Type B pancreatic cell (in vitro differentiated cells): ENCODE measurements around the gene USP24. TPM values are rescaled to one million over a fixed set of nuclear protein-coding genes. Genes with fewer than 3 reads are reported as not detected.
A peak's percentile ranks its signal among the peaks of the same experiment; 100 is the strongest.

Experiments
- DNase-seq: peaks from one replicate; pipeline ENCODE4 v3.0.0; 2021; ENCODE audit warnings: mixed read lengths; ENCODE audit not compliant: unreplicated experiment; ENCODE audit errors: extremely low spot score
- H3K27ac Mint-ChIP-seq: 2 replicates; pipeline ENCODE4 v1.8.0; 2021; ENCODE audit warnings: mild to moderate bottlenecking, mixed read lengths
- H3K27me3 Mint-ChIP-seq: 2 replicates; pipeline ENCODE4 v1.8.0; 2021; ENCODE audit warnings: mixed read lengths
- H3K36me3 Mint-ChIP-seq: 2 replicates; pipeline ENCODE4 v1.8.0; 2021; ENCODE audit warnings: mixed read lengths
- H3K4me1 Mint-ChIP-seq: one replicate; pipeline ENCODE4 v1.8.0; 2021; ENCODE audit warnings: mixed read lengths; ENCODE audit not compliant: unreplicated experiment
- H3K4me3 Mint-ChIP-seq: 2 replicates; pipeline ENCODE4 v1.8.0; 2021; ENCODE audit warnings: mild to moderate bottlenecking, mixed read lengths
- H3K9me3 Mint-ChIP-seq: 2 replicates; pipeline ENCODE4 v1.8.0; 2021; ENCODE audit warnings: mixed read lengths
- CTCF ChIP-seq: fragments of 200-600 bp; sonication (generic); conservative IDR thresholded peaks from 2 replicates; pipeline ENCODE4 v1.5.0; 2021; ENCODE audit warnings: antibody characterized with exemption, mild to moderate bottlenecking
- total RNA-seq: library from RNA; stranded (reverse); gene quantifications from 2 replicates; pipeline ENCODE4 v1.2.1, GENCODE V29; 2021; ENCODE audit warnings: low replicate concordance

USP24 gene
- total RNA-seq, 1 donor from 2014 or later: 44.5 TPM

GRCh38 chr1:55081905-55082296, 133.3 kb downstream of the USP24 start:
- Mint-ChIP-seq H3K4me3 (no peak overlapping the region), H3K27me3 (no peaks in the 10 kb centered on the region), H3K9me3 (no peaks in the 10 kb centered on the region), H3K36me3 (peaks cover 30% of the 10 kb centered on the region), H3K4me1 (no peaks in the 10 kb centered on the region), H3K27ac (peak overlapping the region; percentile 7)
- DNase-seq: no peak
- no peak for TF ChIP-seq CTCF

- no peak for TF ChIP-seq CTCF
- no peak for DNase-seq
- Mint-ChIP-seq H3K27ac (peak overlapping the region; percentile 7), H3K36me3 (peaks cover 29% of the 10 kb centered on the region), H3K27me3 (no peaks in the 10 kb centered on the region), H3K4me1 (no peaks in the 10 kb centered on the region), H3K9me3 (no peaks in the 10 kb centered on the region), H3K4me3 (no peak overlapping the region)
These were observed 133.8 kb downstream of the USP24 start for GRCh38 chr1:55081188-55081904.

GRCh38 chr1:55079651-55080050, 135.5 kb downstream of the USP24 start:
- no peak overlapping the region for H3K27ac Mint-ChIP-seq
- no peaks in the 10 kb centered on the region for H3K9me3 Mint-ChIP-seq
- H3K27me3 Mint-ChIP-seq: no peaks in the 10 kb centered on the region
- no peak for TF ChIP-seq CTCF
- H3K36me3 Mint-ChIP-seq: peaks cover 30% of the 10 kb centered on the region
- H3K4me1 Mint-ChIP-seq: no peaks in the 10 kb centered on the region
- no peak for DNase-seq
- no peak overlapping the region for H3K4me3 Mint-ChIP-seq

GRCh38 chr1:55078470-55078869, 136.7 kb downstream of the USP24 start:
- peaks cover 29% of the 10 kb centered on the region for H3K36me3 Mint-ChIP-seq

GRCh38 chr1:55076356-55076755, 138.8 kb downstream of the USP24 start:
- no peak overlapping the region for H3K27ac Mint-ChIP-seq
- TF ChIP-seq CTCF: no peak
- H3K36me3 Mint-ChIP-seq: peaks cover 26% of the 10 kb centered on the region
- H3K4me1 Mint-ChIP-seq: peaks cover 4% of the 10 kb centered on the region
- no peak for DNase-seq
- H3K9me3 Mint-ChIP-seq: no peaks in the 10 kb centered on the region
- no peak overlapping the region for H3K4me3 Mint-ChIP-seq
- H3K27me3 Mint-ChIP-seq: no peaks in the 10 kb centered on the region

More at GRCh38 chr1:55078470-55078869, 136.7 kb downstream of the USP24 start:
- no peak overlapping the region for H3K27ac Mint-ChIP-seq
- no peak overlapping the region for H3K4me3 Mint-ChIP-seq
- H3K9me3 Mint-ChIP-seq: no peaks in the 10 kb centered on the region
- no peak for DNase-seq
- H3K4me1 Mint-ChIP-seq: no peaks in the 10 kb centered on the region
- no peaks in the 10 kb centered on the region for H3K27me3 Mint-ChIP-seq
- TF ChIP-seq CTCF: no peak
